Measurements from ENCODE around the gene ERC2. TPM values are rescaled to one million over a fixed set of nuclear protein-coding genes. Genes with fewer than 3 reads are reported as not detected.

The ERC2 gene
- total and polyA plus RNA-seq, 11 donors: 0.16 to 3.8 (median 1.6) TPM

DNA sequence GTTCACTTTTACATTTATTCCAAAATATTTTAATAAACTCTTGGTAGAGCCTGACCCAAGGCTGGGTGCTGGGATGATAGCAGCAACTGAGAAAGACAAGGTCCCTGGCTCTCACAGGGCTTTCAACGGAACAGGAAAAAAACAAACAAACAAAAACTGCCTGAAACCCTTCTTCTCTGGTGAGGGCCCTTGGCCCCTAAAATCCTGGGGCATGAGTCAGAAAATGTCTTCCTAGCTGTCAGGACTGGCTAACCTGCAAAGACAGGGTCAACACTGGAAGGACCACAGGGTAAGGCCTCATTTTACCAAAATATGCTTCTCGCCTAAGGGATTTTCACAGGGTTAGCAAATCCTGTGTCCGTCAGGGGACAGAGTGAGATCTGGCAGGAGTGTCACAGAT lies 935.5 kb downstream of the ERC2 start:
- no peaks in the 10 kb centered on the region for H3K4me1 ChIP-seq
- no peak overlapping the region for H3K4me3 ChIP-seq
- ATAC-seq: no peak
- no peak overlapping the region for H3K27ac ChIP-seq
- DNase-seq: no peak
- intact Hi-C loops (cut with DNase I): no loop called here
- TF ChIP-seq, protein P1, sequence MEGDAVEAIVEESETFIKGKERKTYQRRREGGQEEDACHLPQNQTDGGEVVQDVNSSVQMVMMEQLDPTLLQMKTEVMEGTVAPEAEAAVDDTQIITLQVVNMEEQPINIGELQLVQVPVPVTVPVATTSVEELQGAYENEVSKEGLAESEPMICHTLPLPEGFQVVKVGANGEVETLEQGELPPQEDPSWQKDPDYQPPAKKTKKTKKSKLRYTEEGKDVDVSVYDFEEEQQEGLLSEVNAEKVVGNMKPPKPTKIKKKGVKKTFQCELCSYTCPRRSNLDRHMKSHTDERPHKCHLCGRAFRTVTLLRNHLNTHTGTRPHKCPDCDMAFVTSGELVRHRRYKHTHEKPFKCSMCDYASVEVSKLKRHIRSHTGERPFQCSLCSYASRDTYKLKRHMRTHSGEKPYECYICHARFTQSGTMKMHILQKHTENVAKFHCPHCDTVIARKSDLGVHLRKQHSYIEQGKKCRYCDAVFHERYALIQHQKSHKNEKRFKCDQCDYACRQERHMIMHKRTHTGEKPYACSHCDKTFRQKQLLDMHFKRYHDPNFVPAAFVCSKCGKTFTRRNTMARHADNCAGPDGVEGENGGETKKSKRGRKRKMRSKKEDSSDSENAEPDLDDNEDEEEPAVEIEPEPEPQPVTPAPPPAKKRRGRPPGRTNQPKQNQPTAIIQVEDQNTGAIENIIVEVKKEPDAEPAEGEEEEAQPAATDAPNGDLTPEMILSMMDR (IDR thresholded peaks at IDR 0.05): no peak
- no peak for TF ChIP-seq POLR2A (IDR thresholded peaks at IDR 0.05)
- H3K36me3 ChIP-seq: no peaks in the 10 kb centered on the region
- H3K9me3 ChIP-seq: no peaks in the 10 kb centered on the region
- WGBS, 4 donors: 93 to 94% (median 94%) methylated on average over 1 to 3 of the region's 3 CpGs
- H3K27me3 ChIP-seq: no peaks in the 10 kb centered on the region

DNA sequence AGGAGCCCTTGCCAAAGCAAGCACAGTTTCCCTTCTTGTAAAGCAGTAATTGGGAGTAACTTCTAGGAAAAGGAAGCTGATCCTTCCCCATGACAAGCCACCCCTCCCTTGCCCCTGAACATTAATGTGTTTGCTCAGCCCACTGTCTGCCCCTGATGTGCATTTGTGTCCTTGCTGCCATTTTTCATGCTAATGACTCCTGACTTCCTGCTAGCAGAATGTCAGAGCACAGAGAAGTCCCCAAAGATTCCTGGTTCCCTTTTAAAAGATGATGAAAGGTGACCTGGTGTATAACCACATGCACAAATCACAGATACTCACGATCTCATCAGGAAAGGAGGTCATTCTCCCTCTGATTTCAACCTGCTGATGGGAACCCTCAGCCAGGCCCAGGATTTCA lies 936.9 kb downstream of the ERC2 start:
- Histone ChIP-seq H3K36me3 (no peaks in the 10 kb centered on the region), H3K27me3 (no peaks in the 10 kb centered on the region), H3K27ac (no peak overlapping the region), H3K9me3 (no peaks in the 10 kb centered on the region), H3K4me3 (no peak overlapping the region), H3K4me1 (no peaks in the 10 kb centered on the region)
- intact Hi-C loops (cut with DNase I): no loop called here
- TF ChIP-seq, protein P1 (IDR thresholded peaks at IDR 0.05): no peak
- no peak for TF ChIP-seq POLR2A (IDR thresholded peaks at IDR 0.05)
- WGBS, 4 donors: 47 to 59% (median 55%) methylated on average over 1 of the region's 1 CpG
- ATAC-seq (no peak), DNase-seq (no peak)

DNA sequence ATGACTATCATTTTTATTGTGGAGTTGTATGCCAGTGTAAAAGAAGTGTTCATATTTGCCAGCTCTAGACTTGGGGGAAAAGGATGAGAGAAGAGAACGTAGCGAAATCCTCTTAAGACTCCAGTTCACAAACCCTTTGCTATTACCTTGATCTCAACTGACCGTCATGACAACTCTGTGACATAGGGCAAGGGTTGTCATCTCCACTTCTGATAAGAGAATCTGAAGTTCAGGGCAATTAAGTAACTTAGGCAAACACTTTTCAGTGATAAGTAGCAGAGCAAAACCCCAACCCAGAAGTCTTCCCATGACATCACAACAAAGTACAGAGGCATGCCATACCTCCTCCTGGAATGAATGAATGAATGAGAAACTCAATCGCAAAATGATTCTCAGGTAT lies 940.9 kb downstream of the ERC2 start:
- H3K4me1 ChIP-seq: no peaks in the 10 kb centered on the region
- no peak overlapping the region for H3K4me3 ChIP-seq
- H3K27ac ChIP-seq: no peak overlapping the region
- intact Hi-C loops (cut with DNase I): loop anchor here in 1 of 10 donors (10.0 kb wide), 1 partner anchor 197 kb away; no protein-coding TSS in a partner anchor
- TF ChIP-seq, protein P1 (IDR thresholded peaks at IDR 0.05): no peak
- TF ChIP-seq POLR2A (IDR thresholded peaks at IDR 0.05): no peak
- H3K9me3 ChIP-seq: no peaks in the 10 kb centered on the region
- H3K27me3 ChIP-seq: peaks cover 0 to 8% (median 0%) of the 10 kb centered on the region in 9 donors
- WGBS, 4 donors: 86 to 92% (median 89%) methylated on average over 4 of the region's 4 CpGs
- no peaks in the 10 kb centered on the region for H3K36me3 ChIP-seq
- DNase-seq (no peak), ATAC-seq (no peak)

DNA sequence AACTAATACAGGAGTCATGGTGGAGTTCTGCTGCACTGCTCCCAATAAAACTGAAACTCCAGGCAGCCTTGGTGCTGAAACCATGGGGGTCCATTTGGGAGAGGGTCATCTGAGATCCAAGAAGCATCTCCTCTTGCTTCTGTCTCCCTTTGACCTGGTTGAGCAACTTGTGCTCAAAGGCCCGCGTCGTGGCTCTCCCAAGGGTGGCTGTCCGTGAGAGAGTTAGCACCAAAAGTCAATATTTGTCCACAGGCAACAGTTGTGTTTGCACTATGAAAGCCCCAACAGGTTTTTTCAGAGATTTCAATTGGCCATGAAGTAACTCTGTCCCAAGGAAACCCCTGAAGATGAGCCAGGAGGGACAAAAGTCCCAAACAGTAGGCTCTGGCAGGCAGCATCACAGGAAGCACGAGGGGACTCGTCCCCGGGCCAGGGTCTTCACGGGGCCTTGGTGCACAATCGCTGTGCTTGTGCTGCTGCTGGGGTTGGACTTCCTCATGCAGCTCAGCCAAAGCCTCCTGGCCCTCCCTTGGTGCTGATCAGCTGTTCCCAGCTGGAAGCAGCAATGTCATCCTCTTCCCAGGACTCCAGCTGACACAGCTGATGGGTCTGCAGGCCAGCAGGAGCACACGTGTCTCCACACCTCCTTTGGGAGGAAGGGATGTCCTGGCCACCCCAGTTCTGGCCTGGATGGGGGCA lies 941.8 kb downstream of the ERC2 start:
- no peaks in the 10 kb centered on the region for H3K4me1 ChIP-seq
- H3K27me3 ChIP-seq: peaks cover 0 to 8% (median 0%) of the 10 kb centered on the region in 9 donors
- H3K27ac ChIP-seq: no peak overlapping the region
- TF ChIP-seq POLR2A (IDR thresholded peaks at IDR 0.05): no peak
- TF ChIP-seq, protein P1 (IDR thresholded peaks at IDR 0.05): no peak
- ATAC-seq: peak in 2 of 4 donors; percentile 7 to 45
- H3K4me3 ChIP-seq: no peak overlapping the region
- no peak for DNase-seq
- WGBS, 4 donors: 61 to 87% (median 74%) methylated on average over 10 of the region's 10 CpGs
- no peaks in the 10 kb centered on the region for H3K9me3 ChIP-seq
- intact Hi-C loops (cut with DNase I): loop anchor here in 1 of 10 donors (10.0 kb wide), 1 partner anchor 198 kb away; no protein-coding TSS in a partner anchor
- H3K36me3 ChIP-seq: no peaks in the 10 kb centered on the region

Measured in heart left ventricle (tissue), 16 donors.